OCI-LY1 (cell line): ENCODE measurements around the gene TCF4.

Experiments
- EZH2 ChIP-seq: fragments of 200-600 bp; sonication (generic), shearing (Covaris generic); IDR thresholded peaks from 2 replicates; pipeline ENCODE4 v1.8.0; 2017; ENCODE audit warnings: borderline replicate concordance, mixed run types, mild to moderate bottlenecking, antibody characterized with exemption, low read length, moderate library complexity, mixed read lengths
- TF ChIP-seq, protein P1 (sequence below): fragments of 200-600 bp; sonication (generic), shearing (Covaris generic); IDR thresholded peaks from 2 replicates; pipeline ENCODE4 v1.5.1; 2017; ENCODE audit warnings: mild to moderate bottlenecking, antibody characterized with exemption, low read length, moderate library complexity, mixed read lengths

DNA sequence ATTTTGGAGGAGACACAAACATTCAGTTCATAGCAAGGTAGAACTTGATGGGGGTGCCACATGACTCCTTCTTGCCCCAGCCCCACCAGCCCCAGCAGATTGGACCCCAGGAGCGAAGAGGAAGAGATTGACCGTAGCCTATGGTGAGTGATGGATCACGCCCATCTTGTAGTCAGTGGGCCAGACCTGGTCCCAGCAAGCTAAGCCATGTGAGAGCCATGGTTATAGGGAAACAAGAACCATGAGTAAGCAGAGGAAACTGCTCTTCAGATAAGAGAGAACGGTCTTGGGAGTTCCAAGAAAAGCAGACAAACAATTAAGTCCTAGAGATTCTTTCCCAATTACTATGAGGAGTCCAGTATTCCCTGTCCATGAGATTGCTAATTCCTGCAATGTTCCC, 4.6 kb upstream of the TCF4 start:
- TF ChIP-seq, protein P1, sequence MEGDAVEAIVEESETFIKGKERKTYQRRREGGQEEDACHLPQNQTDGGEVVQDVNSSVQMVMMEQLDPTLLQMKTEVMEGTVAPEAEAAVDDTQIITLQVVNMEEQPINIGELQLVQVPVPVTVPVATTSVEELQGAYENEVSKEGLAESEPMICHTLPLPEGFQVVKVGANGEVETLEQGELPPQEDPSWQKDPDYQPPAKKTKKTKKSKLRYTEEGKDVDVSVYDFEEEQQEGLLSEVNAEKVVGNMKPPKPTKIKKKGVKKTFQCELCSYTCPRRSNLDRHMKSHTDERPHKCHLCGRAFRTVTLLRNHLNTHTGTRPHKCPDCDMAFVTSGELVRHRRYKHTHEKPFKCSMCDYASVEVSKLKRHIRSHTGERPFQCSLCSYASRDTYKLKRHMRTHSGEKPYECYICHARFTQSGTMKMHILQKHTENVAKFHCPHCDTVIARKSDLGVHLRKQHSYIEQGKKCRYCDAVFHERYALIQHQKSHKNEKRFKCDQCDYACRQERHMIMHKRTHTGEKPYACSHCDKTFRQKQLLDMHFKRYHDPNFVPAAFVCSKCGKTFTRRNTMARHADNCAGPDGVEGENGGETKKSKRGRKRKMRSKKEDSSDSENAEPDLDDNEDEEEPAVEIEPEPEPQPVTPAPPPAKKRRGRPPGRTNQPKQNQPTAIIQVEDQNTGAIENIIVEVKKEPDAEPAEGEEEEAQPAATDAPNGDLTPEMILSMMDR: no peak
- no peak for TF ChIP-seq EZH2
